Sigmoid colon (tissue), 4 donors: ENCODE results near the gene TLR7.

Source experiments
- EP300 ChIP-seq, 4 donors: sonication (generic); formaldehyde crosslinking; IDR thresholded peaks; one replicate each; pipeline ENCODE4 v1.6.1; 2017; ENCODE audit warnings: antibody characterized with exemption in 4 of 4
- POLR2AphosphoS5 ChIP-seq, 4 donors: sonication (generic); formaldehyde crosslinking; IDR thresholded peaks; one replicate each; pipeline ENCODE4 v1.6.1; 2017; ENCODE audit warnings: antibody characterized with exemption in 4 of 4
- TF ChIP-seq, protein P1 (sequence below), 4 experiments: fragments of 450-650 bp in 3 of 4; fragments of 200-600 bp in 1 of 4; IDR thresholded peaks; one replicate each; pipeline ENCODE4 v1.5.1; 2016 to 2019; ENCODE audit warnings: antibody characterized with exemption in 4 of 4, mild to moderate bottlenecking in 3 of 4, moderate library complexity in 2 of 4

- TF ChIP-seq, protein P1, sequence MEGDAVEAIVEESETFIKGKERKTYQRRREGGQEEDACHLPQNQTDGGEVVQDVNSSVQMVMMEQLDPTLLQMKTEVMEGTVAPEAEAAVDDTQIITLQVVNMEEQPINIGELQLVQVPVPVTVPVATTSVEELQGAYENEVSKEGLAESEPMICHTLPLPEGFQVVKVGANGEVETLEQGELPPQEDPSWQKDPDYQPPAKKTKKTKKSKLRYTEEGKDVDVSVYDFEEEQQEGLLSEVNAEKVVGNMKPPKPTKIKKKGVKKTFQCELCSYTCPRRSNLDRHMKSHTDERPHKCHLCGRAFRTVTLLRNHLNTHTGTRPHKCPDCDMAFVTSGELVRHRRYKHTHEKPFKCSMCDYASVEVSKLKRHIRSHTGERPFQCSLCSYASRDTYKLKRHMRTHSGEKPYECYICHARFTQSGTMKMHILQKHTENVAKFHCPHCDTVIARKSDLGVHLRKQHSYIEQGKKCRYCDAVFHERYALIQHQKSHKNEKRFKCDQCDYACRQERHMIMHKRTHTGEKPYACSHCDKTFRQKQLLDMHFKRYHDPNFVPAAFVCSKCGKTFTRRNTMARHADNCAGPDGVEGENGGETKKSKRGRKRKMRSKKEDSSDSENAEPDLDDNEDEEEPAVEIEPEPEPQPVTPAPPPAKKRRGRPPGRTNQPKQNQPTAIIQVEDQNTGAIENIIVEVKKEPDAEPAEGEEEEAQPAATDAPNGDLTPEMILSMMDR (IDR thresholded peaks at IDR 0.05), result no peak
- no peak for TF ChIP-seq POLR2AphosphoS5 (IDR thresholded peaks at IDR 0.05)
- TF ChIP-seq EP300 (IDR thresholded peaks at IDR 0.05), result no peak
Observed at GRCh38 chrX:12843668-12844279, 23.1 kb upstream of the TLR7 start.
